ENCODE measurements around the gene KCNIP1. TPM values are rescaled to one million over a fixed set of nuclear protein-coding genes. Genes with fewer than 3 reads are reported as not detected.

Gene KCNIP1
- total RNA-seq, 1 donor from 2014 or later: not detected

GRCh38 chr5:170579601-170580000, 75.8 kb downstream of the KCNIP1 start:
- Histone ChIP-seq H3K27ac (no peak overlapping the region), H3K4me3 (no peak overlapping the region), H3K36me3 (no peaks in the 10 kb centered on the region), H3K9me3 (no peaks in the 10 kb centered on the region), H3K27me3 (no peaks in the 10 kb centered on the region), H3K4me1 (no peaks in the 10 kb centered on the region)
- TF ChIP-seq POLR2A (IDR thresholded peaks at IDR 0.05): no peak
- TF ChIP-seq POLR2AphosphoS5 (IDR thresholded peaks at IDR 0.05; ENCODE audit: insufficient read depth in 1 of 2, low read depth in 1 of 2): no peak
- TF ChIP-seq, protein P1, sequence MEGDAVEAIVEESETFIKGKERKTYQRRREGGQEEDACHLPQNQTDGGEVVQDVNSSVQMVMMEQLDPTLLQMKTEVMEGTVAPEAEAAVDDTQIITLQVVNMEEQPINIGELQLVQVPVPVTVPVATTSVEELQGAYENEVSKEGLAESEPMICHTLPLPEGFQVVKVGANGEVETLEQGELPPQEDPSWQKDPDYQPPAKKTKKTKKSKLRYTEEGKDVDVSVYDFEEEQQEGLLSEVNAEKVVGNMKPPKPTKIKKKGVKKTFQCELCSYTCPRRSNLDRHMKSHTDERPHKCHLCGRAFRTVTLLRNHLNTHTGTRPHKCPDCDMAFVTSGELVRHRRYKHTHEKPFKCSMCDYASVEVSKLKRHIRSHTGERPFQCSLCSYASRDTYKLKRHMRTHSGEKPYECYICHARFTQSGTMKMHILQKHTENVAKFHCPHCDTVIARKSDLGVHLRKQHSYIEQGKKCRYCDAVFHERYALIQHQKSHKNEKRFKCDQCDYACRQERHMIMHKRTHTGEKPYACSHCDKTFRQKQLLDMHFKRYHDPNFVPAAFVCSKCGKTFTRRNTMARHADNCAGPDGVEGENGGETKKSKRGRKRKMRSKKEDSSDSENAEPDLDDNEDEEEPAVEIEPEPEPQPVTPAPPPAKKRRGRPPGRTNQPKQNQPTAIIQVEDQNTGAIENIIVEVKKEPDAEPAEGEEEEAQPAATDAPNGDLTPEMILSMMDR (IDR thresholded peaks at IDR 0.05): no peak
- intact Hi-C loops (cut with DNase I): no loop called here
- DNase-seq (ENCODE audit: extremely low spot score in 2 of 2): no peak

DNA sequence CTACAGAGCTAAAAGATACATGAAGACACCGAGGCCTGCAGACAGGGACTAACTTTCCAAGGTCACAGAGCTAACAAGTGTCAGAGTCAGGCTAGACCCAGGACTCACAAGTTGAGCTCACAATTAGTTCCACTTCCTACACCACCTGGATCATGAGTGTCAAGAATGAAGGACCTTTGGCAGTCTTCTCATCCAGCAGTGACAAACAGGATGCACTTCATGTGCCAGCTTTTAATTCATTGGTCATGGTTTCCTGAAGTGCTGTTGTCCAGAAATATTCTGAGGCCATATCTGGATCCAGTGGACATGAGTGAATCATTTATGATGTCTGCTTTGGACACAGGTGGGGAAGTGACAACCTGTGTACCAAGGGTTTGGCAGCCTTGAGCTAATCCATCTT, 77.4 kb downstream of the KCNIP1 start:
- Histone ChIP-seq H3K27ac (no peak overlapping the region), H3K4me1 (no peaks in the 10 kb centered on the region), H3K27me3 (no peaks in the 10 kb centered on the region), H3K9me3 (no peaks in the 10 kb centered on the region), H3K36me3 (no peaks in the 10 kb centered on the region), H3K4me3 (no peak overlapping the region)
- TF ChIP-seq, protein P1 (IDR thresholded peaks at IDR 0.05): no peak
- TF ChIP-seq POLR2AphosphoS5 (IDR thresholded peaks at IDR 0.05; ENCODE audit: insufficient read depth in 1 of 2, low read depth in 1 of 2) (no peak), POLR2A (IDR thresholded peaks at IDR 0.05) (no peak)
- no peak for DNase-seq (ENCODE audit: extremely low spot score in 2 of 2)
- intact Hi-C loops (cut with DNase I): no loop called here

GRCh38 chr5:170582644-170583330, 79.0 kb downstream of the KCNIP1 start:
- TF ChIP-seq, protein P1 (IDR thresholded peaks at IDR 0.05): no peak
- no peak for TF ChIP-seq POLR2AphosphoS5 (IDR thresholded peaks at IDR 0.05; ENCODE audit: insufficient read depth in 1 of 2, low read depth in 1 of 2)
- TF ChIP-seq POLR2A (IDR thresholded peaks at IDR 0.05): no peak
- Histone ChIP-seq H3K4me3 (no peak overlapping the region), H3K9me3 (no peaks in the 10 kb centered on the region), H3K4me1 (no peaks in the 10 kb centered on the region), H3K36me3 (no peaks in the 10 kb centered on the region), H3K27me3 (no peaks in the 10 kb centered on the region), H3K27ac (no peak overlapping the region)
- intact Hi-C loops (cut with DNase I): no loop called here
- DNase-seq (ENCODE audit: extremely low spot score in 2 of 2): no peak

DNA sequence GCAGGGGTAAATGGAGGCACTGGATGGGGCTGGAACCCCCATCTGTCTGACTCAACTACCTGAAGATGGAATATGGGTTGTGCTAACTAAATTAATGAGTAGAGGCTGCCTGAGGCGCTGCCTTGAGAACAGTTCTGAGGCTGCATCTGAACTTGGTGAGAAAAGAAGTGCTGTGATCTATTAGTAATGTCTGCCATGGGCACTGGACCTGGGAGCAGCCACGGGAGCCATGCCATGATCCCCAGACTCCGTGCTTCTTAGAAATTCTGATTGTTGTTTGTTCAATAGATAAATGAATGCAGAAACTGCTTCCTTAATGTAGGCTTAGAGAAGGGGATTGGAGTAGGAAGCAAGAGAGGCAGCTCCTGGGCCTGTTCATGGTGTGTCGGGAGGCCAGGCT, 80.2 kb downstream of the KCNIP1 start:
- H3K27ac ChIP-seq: no peak overlapping the region
- no peak overlapping the region for H3K4me3 ChIP-seq
- intact Hi-C loops (cut with DNase I): no loop called here
- TF ChIP-seq POLR2AphosphoS5 (IDR thresholded peaks at IDR 0.05; ENCODE audit: insufficient read depth in 1 of 2, low read depth in 1 of 2) (no peak), POLR2A (IDR thresholded peaks at IDR 0.05) (no peak)
- TF ChIP-seq, protein P1 (IDR thresholded peaks at IDR 0.05): no peak
- no peaks in the 10 kb centered on the region for H3K36me3 ChIP-seq
- no peaks in the 10 kb centered on the region for H3K27me3 ChIP-seq
- no peaks in the 10 kb centered on the region for H3K9me3 ChIP-seq
- no peak for DNase-seq (ENCODE audit: extremely low spot score in 2 of 2)
- H3K4me1 ChIP-seq: no peaks in the 10 kb centered on the region

GRCh38 chr5:170584450-170585058, 80.7 kb downstream of the KCNIP1 start:
- H3K36me3 ChIP-seq: no peaks in the 10 kb centered on the region
- intact Hi-C loops (cut with DNase I): no loop called here
- H3K9me3 ChIP-seq: no peaks in the 10 kb centered on the region
- no peaks in the 10 kb centered on the region for H3K27me3 ChIP-seq
- DNase-seq (ENCODE audit: extremely low spot score in 2 of 2): no peak
- H3K4me3 ChIP-seq: no peak overlapping the region
- TF ChIP-seq POLR2A (IDR thresholded peaks at IDR 0.05): no peak
- TF ChIP-seq, protein P1 (IDR thresholded peaks at IDR 0.05): no peak
- TF ChIP-seq POLR2AphosphoS5 (IDR thresholded peaks at IDR 0.05; ENCODE audit: insufficient read depth in 1 of 2, low read depth in 1 of 2): no peak
- H3K27ac ChIP-seq: no peak overlapping the region
- no peaks in the 10 kb centered on the region for H3K4me1 ChIP-seq
